ENCODE measurements around the gene ZFPM1.

- TF ChIP-seq CTCF (IDR thresholded peaks at IDR 0.05 in 4 of 5, conservative IDR thresholded peaks at IDR 0.05 in 1 of 5) (no peak), POLR2A (IDR thresholded peaks at IDR 0.05) (no peak)
Observed at GRCh38 chr16:88460496-88461330, 7.6 kb downstream of the ZFPM1 start.
